Epithelial cell of prostate (primary cell): Measurements from ENCODE around the gene CENPC.
"Not testable (repeated sequence)": the region's sequence is repeated elsewhere in the genome, so short reads cannot be mapped to it uniquely, and the experiment has no call there.

ENCODE experiments used
- DNase-seq: peaks from one replicate; pipeline ENCODE4 v3.0.0-alpha.2; 2011; ENCODE audit warnings: low read depth, low spot score
- H3K27ac ChIP-seq: fragments of 450-650 bp; 2 replicates; pipeline ENCODE4 v1.5.1; 2017; ENCODE audit warnings: mild to moderate bottlenecking

Gene CENPC

DNA sequence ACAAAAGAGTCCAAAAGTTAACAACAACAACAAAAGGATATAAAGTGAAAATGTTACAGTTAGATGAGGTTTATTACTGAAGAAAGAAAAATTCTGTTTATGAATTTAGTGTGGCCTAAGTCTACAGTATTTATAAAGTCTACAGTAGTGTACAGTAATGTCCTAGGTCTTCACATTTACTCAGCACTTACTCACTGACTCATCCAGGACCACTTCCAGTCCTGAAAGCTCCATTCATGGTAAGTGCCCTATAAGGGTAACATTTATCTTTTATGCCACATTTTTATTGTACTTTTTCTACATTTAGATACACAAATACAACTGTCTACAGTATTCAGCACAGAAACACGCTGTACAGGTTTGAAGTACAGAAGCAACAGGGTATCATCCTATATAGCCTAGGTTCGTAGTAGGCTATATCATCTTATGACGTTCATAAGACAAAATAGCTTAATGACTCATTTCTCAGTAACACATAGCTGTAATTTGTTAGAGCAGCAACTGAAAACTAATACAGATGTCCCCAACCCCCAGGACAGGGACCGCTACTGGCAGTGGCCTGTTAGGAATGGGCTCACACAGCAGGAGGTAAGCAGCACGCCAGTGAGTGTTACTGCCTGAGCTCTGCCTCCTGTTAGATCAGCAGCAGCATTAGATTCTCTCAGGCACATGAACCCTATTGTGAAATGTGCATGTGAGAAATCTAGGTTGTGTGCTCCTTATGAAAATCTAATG, 61.3 kb downstream of the CENPC start:
- no peak overlapping the region for H3K27ac ChIP-seq

GRCh38 chr4:67480810-67481209, 64.5 kb downstream of the CENPC start:
- DNase-seq, result no peak
- H3K27ac ChIP-seq, result no peak overlapping the region

More for the DNA sequence above, 61.3 kb downstream of the CENPC start:
- DNase-seq, result no peak

GRCh38 chr4:67475155-67475554, 70.1 kb downstream of the CENPC start:
- no peak for DNase-seq
- no peak overlapping the region for H3K27ac ChIP-seq

DNA sequence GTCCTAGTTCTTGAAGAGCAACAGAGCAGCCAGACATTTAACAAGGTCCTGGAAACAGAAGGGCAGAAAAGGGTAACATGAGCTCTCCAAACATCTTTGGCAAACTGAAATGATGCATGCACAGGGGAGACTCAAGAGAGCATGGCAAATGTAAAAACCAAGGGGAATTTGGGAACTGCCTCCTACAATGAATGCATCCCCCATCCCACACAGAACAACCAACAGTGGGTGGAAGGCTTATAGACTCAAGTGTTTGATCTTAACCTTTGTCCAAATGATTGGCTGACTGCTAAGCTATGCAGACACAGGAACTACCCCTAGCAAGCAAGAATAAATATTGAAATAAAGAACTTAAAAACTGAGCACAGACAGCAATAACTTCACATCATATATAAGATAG, 74.4 kb downstream of the CENPC start:
- no peak overlapping the region for H3K27ac ChIP-seq
- DNase-seq, result no peak

DNA sequence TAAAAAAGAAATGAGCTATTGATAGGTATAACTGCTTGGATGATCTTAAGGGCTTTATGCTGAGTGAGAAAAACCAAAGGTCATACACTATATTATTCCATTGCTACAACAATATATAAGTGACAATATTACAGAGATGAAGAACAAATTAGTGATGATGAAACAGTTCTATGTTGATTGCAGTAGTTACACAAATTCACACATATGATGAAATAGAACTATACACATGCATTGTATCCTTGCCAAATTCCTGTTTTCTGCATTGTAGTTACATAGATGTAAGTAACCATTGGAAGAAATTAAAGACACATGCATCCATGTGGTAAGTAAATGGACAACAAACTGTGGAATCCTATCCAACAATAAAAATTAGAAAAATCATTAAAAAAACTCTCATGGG, 76.5 kb downstream of the CENPC start:
- no peak overlapping the region for H3K27ac ChIP-seq
- no peak for DNase-seq

DNA sequence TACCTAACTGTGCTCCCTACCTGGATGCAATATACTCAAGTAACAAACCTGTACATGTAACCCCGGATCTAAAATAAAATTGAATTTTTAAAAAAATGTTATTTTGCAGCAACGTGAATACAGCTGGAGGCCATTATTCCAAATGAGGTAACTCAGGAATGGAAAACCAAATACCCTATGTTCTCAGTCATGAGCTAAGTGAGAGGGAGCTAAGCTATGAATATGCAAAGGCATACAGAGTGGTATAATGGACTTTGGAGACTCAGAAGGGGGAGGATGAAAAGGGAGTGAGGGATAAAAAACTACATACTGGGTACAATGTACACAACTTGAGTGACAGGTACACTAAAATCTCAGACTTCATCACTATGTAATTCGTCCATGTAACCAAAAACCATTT, 78.6 kb downstream of the CENPC start:
- no peak for DNase-seq
- no peak overlapping the region for H3K27ac ChIP-seq

- H3K27ac ChIP-seq, result no peak overlapping the region
- DNase-seq, result no peak
These were observed 79.6 kb downstream of the CENPC start for GRCh38 chr4:67465763-67466052.

GRCh38 chr4:67465032-67465762, 80.1 kb downstream of the CENPC start:
- no peak overlapping the region for H3K27ac ChIP-seq
- DNase-seq, result no peak

DNA sequence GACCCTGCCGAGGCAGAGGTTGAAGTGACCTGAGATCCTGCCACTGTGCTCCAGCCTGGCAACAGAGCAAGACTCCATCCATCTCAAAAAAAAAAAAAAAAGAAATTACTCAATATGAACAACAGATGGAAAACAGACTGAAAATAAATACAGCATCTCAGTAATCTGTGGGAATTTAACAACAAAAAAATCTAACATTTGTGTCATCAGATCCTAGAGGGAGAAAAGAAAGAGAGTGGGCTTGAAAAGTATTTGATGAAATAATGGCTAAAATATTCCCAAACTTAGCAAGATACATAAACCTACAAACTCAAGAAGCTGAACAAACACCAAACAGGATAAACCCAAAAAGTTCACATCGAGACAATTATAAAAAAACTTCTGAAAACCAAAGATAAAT, 84.7 kb downstream of the CENPC start:
- H3K27ac ChIP-seq, result no peak overlapping the region

DNA sequence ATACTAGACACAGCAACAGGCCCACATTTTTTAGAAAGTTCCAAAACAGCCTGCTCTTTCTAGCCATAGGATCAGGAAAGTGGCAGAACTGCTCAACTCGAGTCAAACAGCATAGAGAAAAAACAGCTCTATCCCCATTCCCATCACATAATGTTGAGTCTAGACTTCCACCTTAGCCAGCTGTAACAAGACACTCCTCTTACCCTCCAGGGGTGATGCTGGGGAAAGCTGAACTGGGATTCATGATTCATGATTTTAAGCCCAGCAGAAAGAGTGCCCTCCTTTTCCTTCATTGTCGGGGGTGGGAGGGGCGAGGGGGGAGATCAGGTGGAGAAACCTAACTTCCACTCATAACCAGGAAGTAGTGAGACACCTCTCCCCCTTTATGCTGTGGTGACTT, 86.1 kb downstream of the CENPC start:
- H3K27ac ChIP-seq, result no peak overlapping the region
- DNase-seq, result no peak

More for the DNA sequence above, 84.7 kb downstream of the CENPC start:
- DNase-seq, result no peak

DNA sequence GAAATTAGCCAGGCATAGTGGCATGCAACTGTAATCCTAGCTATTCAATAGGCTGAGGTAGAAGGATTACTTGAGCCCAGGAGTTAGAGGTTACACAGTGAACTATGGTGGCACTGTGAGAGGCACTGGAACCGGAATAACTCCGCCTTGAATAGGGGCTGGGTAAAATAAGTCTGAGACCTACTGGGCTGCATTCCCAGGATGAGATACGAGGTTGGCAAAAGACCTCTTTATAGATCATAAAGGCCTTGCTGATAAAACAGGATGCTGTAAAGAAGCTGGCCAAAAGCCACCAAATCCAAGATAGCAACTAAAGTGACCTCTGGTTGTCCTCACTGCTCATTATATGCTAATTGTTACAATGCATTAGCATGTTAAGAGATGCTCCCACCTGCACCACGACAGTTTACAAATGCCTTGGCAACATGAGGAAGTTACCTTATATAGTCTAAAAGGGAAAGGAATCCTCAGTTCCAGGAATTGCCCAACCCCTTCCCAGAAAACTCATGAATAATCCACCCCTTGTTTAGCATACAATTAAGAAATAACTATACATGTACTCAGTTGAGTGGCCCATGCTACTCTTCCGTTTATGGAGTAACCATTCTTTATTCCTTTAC, 88.6 kb downstream of the CENPC start:
- no peak for DNase-seq
- H3K27ac ChIP-seq, result no peak overlapping the region

DNA sequence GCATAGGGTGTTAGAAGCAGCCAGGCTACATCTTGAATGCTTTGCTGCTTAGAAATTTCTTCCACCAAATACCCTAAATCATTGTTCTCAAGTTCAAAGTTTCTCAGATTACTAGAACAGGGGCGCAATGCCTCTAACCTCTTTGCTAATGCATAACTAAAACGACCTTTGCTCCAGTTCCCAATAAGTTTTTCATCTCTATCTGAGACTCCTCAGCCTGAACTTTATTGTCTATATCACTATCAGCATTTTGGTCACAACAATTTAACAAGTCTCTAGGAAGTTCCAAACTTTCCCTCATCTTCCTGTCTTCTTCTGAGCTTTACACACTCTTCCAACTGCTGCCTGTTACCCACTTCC, 92.5 kb downstream of the CENPC start:
- H3K27ac ChIP-seq, DNase-seq: not testable (repeated sequence)

DNA sequence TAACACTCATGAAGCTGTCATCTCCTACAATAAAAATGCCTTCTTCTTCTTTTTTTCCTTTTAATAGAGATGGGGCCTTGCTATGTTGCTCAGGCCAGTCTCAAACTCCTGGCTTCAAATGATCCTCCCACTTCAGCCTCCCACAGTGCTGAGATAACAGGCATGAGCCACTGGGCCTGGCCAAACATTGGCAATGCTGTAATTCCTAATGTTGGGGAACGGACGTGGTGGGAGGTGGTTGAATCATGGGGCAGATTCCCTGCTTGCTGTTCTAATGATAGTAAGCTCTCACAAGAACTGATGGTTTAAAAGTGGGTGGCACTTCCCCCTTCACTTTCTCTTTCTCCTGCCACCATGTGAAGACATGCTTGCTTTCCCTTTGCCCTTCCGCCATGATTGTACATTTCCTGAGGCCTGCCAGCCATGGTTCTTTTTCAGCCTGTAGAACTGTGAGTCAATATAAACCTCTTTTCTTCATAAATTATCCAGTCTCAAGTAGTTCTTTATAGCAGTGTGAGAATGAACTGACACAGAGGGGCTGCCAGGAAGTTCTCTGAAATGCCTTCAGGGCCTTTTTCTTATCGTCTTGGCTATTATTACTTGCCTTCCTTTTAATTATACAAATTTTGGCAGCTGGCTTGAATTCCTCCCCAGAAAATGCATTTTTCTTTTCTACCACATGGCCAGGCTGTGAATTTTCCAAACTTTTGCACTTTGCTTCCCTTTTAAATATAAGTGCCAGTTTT, 93.0 kb downstream of the CENPC start:
- no peak for DNase-seq
- no peak overlapping the region for H3K27ac ChIP-seq

- DNase-seq, result no peak
- H3K27ac ChIP-seq, result no peak overlapping the region
These were observed 93.8 kb downstream of the CENPC start for GRCh38 chr4:67451464-67451863.

DNA sequence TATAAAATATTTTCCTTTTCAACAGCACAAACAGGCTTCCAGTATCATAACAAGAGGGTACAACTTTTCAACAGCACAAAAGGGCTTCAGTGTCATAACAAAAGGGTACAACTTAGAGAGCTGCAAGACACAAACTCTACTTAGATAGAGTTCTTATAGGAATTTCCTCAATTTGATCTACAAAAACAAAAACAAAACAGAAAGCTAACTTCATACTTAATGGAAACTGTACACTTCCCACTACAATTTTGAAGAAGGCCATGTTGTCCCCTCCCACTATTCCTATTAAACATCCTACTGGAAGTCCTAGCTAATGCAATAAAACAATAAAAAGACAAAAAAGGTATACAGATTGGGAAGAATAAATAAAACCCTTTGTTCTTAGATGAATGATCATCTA, 96.7 kb downstream of the CENPC start:
- no peak overlapping the region for H3K27ac ChIP-seq
- DNase-seq, result no peak

- DNase-seq, result no peak
- H3K27ac ChIP-seq, result no peak overlapping the region
These were observed 97.4 kb downstream of the CENPC start for GRCh38 chr4:67447873-67448272.

GRCh38 chr4:67446811-67447210, 98.5 kb downstream of the CENPC start:
- H3K27ac ChIP-seq, result no peak overlapping the region

GRCh38 chr4:67445881-67446280, 99.4 kb downstream of the CENPC start:
- DNase-seq, H3K27ac ChIP-seq: not testable (repeated sequence)

More at GRCh38 chr4:67446811-67447210, 98.5 kb downstream of the CENPC start:
- DNase-seq, result no peak

- no peak overlapping the region for H3K27ac ChIP-seq
- no peak for DNase-seq
These were observed 106.3 kb downstream of the CENPC start for GRCh38 chr4:67438975-67439374.

GRCh38 chr4:67437974-67438713, 107.2 kb downstream of the CENPC start:
- peak overlapping the region; percentile 11 for H3K27ac ChIP-seq
- DNase-seq, result peak; percentile 8
